SJCRH30 (cell line): ENCODE results near the gene EIF2S3B. TPM values are rescaled to one million over a fixed set of nuclear protein-coding genes. Genes with fewer than 3 reads are reported as not detected.

ENCODE experiments used
- DNase-seq, 2 experiments: peaks; one replicate each; pipeline ENCODE4 v3.0.0-alpha.2; 2015 to 2020
- H3K27ac ChIP-seq: fragments of 250-450 bp; sonication (Bioruptor Pico); 2 replicates; pipeline ENCODE4 v1.5.1; 2020; ENCODE audit warnings: mild to moderate bottlenecking, moderate library complexity
- H3K27me3 ChIP-seq: fragments of 250-450 bp; sonication (Bioruptor Pico); 2 replicates; pipeline ENCODE4 v1.5.1; 2020; ENCODE audit warnings: mild to moderate bottlenecking, moderate library complexity
- H3K36me3 ChIP-seq: fragments of 250-450 bp; sonication (Bioruptor Pico); 2 replicates; pipeline ENCODE4 v1.5.1; 2020; ENCODE audit warnings: mild to moderate bottlenecking, moderate library complexity
- H3K4me1 ChIP-seq: fragments of 250-450 bp; sonication (Bioruptor Pico); 2 replicates; pipeline ENCODE4 v1.5.1; 2020; ENCODE audit warnings: mild to moderate bottlenecking, moderate library complexity
- H3K4me3 ChIP-seq: fragments of 250-450 bp; sonication (Bioruptor Pico); 2 replicates; pipeline ENCODE4 v1.5.1; 2020; ENCODE audit warnings: mild to moderate bottlenecking, moderate library complexity
- H3K9me3 ChIP-seq: fragments of 250-450 bp; sonication (Bioruptor Pico); replicated peaks from 2 replicates; pipeline ENCODE4 v1.5.1; 2020; ENCODE audit warnings: mild to moderate bottlenecking, moderate library complexity
- total RNA-seq: library from RNA; depleted of rRNA; stranded (reverse); fragments of >200 nt; shearing (Covaris generic); gene quantifications from 2 replicates; pipeline ENCODE4 v1.2.3, GENCODE V29; 2014; rRNA removed

The EIF2S3B gene
- total RNA-seq, 1 experiment from 2014 or later, result 12.9 TPM

DNA sequence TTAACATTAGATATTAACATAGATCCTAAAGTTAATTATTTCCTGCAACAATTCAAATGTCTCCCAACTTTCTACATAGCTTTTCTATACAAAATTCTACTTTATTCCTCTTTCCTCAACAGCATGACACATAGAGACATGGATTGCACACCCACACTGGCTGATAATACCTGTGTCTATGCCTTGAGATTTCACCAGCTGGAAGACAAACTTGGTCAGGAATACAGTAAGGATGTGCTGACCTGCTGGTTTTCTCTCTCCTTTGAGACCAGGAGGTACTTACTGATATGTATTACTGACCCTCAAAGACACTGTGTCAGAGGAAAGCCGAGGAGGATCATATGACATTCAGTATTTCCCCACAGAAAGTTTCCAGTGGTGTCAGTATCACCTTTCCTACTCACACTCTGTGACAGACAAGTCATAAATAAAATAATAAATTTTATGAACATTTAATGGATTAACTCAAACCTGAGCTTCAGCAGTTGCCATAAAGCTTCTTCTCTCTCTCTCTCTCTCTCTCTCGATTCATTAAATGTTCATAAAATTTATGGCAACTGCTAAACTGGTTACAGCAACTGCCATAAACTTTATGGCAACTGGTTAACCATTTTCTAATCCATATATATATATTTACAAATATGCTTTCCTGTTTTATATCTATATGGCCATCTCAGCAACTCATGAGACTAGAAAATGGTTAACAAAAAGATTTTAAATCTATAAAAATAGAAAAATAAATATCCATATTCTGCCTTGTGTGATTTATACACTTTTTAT lies 22.7 kb downstream of the EIF2S3B start:
- Histone ChIP-seq H3K36me3 (no peaks in the 10 kb centered on the region), H3K27ac (no peak overlapping the region), H3K4me3 (no peak overlapping the region), H3K9me3 (no peaks in the 10 kb centered on the region), H3K4me1 (no peaks in the 10 kb centered on the region), H3K27me3 (no peaks in the 10 kb centered on the region)
- DNase-seq, result peak in 1 of 2 experiments; percentile 2

- no peaks in the 10 kb centered on the region for H3K4me1 ChIP-seq
Measured at GRCh38 chr12:10529603-10530002, 23.9 kb downstream of the EIF2S3B start.

GRCh38 chr12:10537721-10538120 lies 32.0 kb downstream of the EIF2S3B start:
- Histone ChIP-seq H3K4me1 (no peaks in the 10 kb centered on the region), H3K27me3 (no peaks in the 10 kb centered on the region), H3K9me3 (no peaks in the 10 kb centered on the region), H3K4me3 (no peak overlapping the region), H3K27ac (no peak overlapping the region), H3K36me3 (no peaks in the 10 kb centered on the region)
- no peak for DNase-seq

More at GRCh38 chr12:10529603-10530002, 23.9 kb downstream of the EIF2S3B start:
- Histone ChIP-seq H3K36me3 (no peaks in the 10 kb centered on the region), H3K27ac (no peak overlapping the region), H3K9me3 (no peaks in the 10 kb centered on the region), H3K27me3 (no peaks in the 10 kb centered on the region), H3K4me3 (no peak overlapping the region)
- no peak for DNase-seq

- no peak overlapping the region for H3K4me3 ChIP-seq
- no peak for DNase-seq
- no peaks in the 10 kb centered on the region for H3K36me3 ChIP-seq
- H3K9me3 ChIP-seq, result no peaks in the 10 kb centered on the region
- no peak overlapping the region for H3K27ac ChIP-seq
- no peaks in the 10 kb centered on the region for H3K4me1 ChIP-seq
- H3K27me3 ChIP-seq, result no peaks in the 10 kb centered on the region
Measured at GRCh38 chr12:10540776-10541205, 35.1 kb downstream of the EIF2S3B start.

- H3K4me1 ChIP-seq, result no peaks in the 10 kb centered on the region
- H3K9me3 ChIP-seq, result no peaks in the 10 kb centered on the region
- no peak for DNase-seq
- no peaks in the 10 kb centered on the region for H3K36me3 ChIP-seq
- H3K27me3 ChIP-seq, result no peaks in the 10 kb centered on the region
- H3K4me3 ChIP-seq, result no peak overlapping the region
- H3K27ac ChIP-seq, result no peak overlapping the region
Measured at GRCh38 chr12:10543499-10543898, 37.8 kb downstream of the EIF2S3B start.

GRCh38 chr12:10551375-10551774 lies 45.7 kb downstream of the EIF2S3B start:
- Histone ChIP-seq H3K4me1 (no peaks in the 10 kb centered on the region), H3K27ac (no peak overlapping the region), H3K27me3 (no peaks in the 10 kb centered on the region), H3K4me3 (no peak overlapping the region), H3K36me3 (no peaks in the 10 kb centered on the region), H3K9me3 (no peaks in the 10 kb centered on the region)
- no peak for DNase-seq

DNA sequence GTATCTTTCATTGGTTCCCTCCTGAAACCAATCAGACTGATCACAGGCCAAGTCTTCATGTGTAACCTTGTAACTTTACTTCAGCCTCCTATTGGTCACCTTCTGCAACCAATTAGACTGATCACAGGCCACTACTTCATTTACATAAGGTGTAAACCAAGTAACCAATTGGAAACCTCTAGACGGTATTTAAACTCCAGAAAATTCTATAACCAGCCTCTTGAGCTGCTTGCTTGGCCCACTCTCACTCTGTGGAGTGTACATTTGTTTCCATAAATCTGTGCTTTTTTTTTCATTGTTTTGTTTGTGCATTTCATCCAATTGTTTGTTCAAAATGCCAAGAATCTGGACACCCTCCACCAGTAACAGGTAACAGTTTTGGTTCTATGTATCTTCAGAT lies 47.5 kb downstream of the EIF2S3B start:
- no peak overlapping the region for H3K27ac ChIP-seq
- H3K27me3 ChIP-seq, result no peaks in the 10 kb centered on the region
- no peaks in the 10 kb centered on the region for H3K36me3 ChIP-seq
- no peak for DNase-seq
- no peaks in the 10 kb centered on the region for H3K4me1 ChIP-seq
- no peaks in the 10 kb centered on the region for H3K9me3 ChIP-seq
- H3K4me3 ChIP-seq, result no peak overlapping the region

DNA sequence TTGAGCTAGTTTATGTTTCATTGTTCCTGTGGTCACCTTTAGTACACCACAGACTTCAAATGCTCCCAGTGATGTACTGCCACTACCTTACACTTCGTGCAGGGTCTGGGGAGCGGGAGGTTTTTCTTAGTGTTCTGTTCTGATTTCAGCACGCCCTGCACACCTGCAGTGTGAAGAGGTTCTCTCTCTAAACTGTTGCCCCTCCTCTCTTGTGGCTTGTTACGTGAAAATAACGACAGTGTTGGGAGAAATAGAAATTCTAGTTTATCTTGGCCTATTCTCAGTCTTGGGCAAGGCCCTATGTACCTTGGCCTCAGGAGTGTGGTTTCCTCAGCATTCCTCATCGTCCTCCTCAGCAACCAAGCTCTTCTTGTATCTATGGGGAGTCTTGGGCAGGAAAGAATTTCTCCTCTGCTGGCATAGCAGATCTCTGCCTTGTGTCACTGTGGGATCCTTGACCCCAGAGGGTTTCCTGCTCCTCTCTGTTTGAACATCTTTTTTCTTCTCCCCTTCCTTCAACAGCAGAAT lies 48.6 kb downstream of the EIF2S3B start:
- H3K27ac ChIP-seq, result no peak overlapping the region
- H3K36me3 ChIP-seq, result no peaks in the 10 kb centered on the region
- no peak for DNase-seq
- H3K9me3 ChIP-seq, result no peaks in the 10 kb centered on the region
- H3K4me3 ChIP-seq, result no peak overlapping the region
- no peaks in the 10 kb centered on the region for H3K27me3 ChIP-seq
- H3K4me1 ChIP-seq, result no peaks in the 10 kb centered on the region

GRCh38 chr12:10554756-10555481 lies 49.2 kb downstream of the EIF2S3B start:
- Histone ChIP-seq H3K9me3 (no peaks in the 10 kb centered on the region), H3K36me3 (no peaks in the 10 kb centered on the region), H3K4me3 (no peak overlapping the region), H3K27ac (no peak overlapping the region), H3K4me1 (no peaks in the 10 kb centered on the region), H3K27me3 (no peaks in the 10 kb centered on the region)
- no peak for DNase-seq

DNA sequence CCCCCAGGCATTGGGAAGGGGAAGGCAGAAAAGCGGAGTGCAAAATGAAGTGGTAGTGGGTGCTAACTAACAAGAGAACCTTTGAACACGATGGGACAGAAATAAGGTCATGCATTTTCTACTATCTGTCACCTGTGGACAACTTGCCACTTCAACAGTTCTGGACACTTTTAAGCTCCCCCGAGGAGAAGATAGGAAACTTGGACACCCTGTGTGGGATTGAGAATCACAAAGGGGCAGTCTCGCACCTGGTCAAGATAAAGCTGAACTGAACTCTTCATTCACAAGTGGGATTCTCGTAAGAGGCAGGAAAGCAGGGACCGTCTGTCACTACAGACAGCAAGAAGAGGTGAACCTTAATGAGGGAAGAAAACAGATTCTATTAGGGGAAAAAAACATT lies 51.6 kb downstream of the EIF2S3B start:
- no peaks in the 10 kb centered on the region for H3K4me1 ChIP-seq
- H3K27ac ChIP-seq, result no peak overlapping the region
- no peaks in the 10 kb centered on the region for H3K9me3 ChIP-seq
- H3K36me3 ChIP-seq, result no peaks in the 10 kb centered on the region
- no peak for DNase-seq
- no peak overlapping the region for H3K4me3 ChIP-seq
- no peaks in the 10 kb centered on the region for H3K27me3 ChIP-seq

DNA sequence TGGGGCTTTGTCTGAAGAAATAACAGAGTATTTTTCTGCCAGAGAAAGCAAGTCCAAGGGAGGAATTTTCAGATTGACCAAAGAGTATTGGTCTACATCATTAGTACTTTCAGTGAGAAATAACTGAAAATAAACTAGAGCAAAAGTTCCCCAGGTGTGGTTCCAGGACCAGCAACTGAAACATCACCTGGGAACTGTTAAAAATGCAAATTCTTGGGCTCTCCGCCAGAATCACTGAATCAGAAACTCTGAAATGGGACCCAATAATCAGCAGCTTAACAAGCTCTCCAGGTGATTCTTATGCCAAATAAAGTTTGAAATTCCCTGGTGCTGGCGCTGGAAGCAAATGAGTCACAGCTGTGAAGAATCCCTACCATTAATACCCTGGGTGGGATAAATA lies 52.1 kb downstream of the EIF2S3B start:
- Histone ChIP-seq H3K4me3 (no peak overlapping the region), H3K4me1 (no peaks in the 10 kb centered on the region), H3K9me3 (no peaks in the 10 kb centered on the region), H3K27me3 (no peaks in the 10 kb centered on the region), H3K36me3 (no peaks in the 10 kb centered on the region), H3K27ac (no peak overlapping the region)
- no peak for DNase-seq

Other genes with a start within 250 kb of the EIF2S3B start
- 0.08 and 0.32 TPM in 2 replicates for gene KLRD1, start 198.0 kb upstream of the EIF2S3B start, total RNA-seq
- not detected in 2 replicates for gene KLRK1, start 115.8 kb upstream of the EIF2S3B start, total RNA-seq
- gene KLRC4, start 96.1 kb upstream of the EIF2S3B start, total RNA-seq, result not detected in 2 replicates
- gene KLRC3, start 85.3 kb upstream of the EIF2S3B start, total RNA-seq, result not detected in 2 replicates
- gene KLRC2, start 69.9 kb upstream of the EIF2S3B start, total RNA-seq, result not detected in 2 replicates
- gene KLRC1, start 52.5 kb upstream of the EIF2S3B start, total RNA-seq, result not detected in 2 replicates
- gene MAGOHB, start 107.7 kb downstream of the EIF2S3B start, total RNA-seq, result 64.9 and 65.2 TPM in 2 replicates
- gene STYK1, start 168.2 kb downstream of the EIF2S3B start, total RNA-seq, result not detected in 2 replicates
- 157 and 159 TPM in 2 replicates for gene YBX3, start 217.4 kb downstream of the EIF2S3B start, total RNA-seq